ENCODE data around the gene LDLRAD4.

LDLRAD4 gene

DNA sequence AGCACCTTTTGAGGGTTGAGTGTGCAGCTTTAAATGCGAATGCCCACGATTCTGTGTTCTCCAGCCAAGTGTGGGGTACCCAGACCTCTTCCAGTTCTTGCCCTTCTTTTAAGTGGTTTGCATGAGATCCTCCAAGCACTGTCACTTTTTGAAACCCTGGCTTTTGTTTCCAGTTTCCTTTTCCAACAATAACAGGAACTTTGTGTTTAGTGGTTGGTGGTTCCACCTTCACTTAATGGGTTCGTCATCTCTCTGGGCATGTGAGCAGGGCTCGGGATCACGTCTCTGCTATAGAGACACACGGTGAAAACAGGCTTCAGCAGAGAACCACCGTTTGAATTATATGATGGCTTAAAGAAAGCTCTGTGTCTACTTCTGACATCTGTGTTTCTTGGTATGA lies 197.6 kb downstream of the LDLRAD4 start:
- no peak for DNase-seq

GRCh38 chr18:13416848-13417247 lies 198.3 kb downstream of the LDLRAD4 start:
- DNase-seq = no peak

DNA sequence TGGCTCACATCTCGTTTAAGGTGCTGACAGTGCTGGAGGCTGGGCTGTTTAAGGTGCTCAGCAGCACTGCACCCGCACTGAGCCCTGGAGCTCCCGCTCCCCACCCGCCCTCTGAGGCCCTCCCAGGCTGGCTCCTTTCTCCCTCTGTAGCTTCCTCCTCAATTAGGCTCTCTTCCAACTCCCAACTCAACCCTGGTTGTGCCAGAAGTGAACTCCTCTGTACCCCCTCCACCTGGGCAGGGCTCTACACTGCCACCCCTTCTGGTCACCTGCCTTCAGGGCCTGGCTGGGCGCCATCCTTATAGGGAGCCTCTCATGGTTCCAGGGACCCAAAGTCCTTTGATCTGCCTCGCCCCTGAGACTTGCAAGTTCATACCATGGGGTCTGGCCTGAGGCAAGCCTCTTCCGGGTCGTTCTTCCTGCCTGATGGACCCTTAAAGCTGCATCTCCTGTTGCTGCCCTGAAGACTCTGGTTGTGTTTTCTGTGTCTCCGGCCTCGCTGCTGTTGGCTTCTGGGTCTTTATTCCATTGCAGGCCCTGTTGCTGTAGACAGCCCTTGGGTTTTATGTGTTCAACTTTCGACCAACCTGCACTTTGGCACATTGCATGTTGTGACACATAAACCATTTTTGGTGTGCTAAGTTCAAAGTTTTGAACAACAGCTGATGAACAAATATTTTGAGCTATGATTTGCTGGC lies 199.6 kb downstream of the LDLRAD4 start:
- DNase-seq = no peak

DNA sequence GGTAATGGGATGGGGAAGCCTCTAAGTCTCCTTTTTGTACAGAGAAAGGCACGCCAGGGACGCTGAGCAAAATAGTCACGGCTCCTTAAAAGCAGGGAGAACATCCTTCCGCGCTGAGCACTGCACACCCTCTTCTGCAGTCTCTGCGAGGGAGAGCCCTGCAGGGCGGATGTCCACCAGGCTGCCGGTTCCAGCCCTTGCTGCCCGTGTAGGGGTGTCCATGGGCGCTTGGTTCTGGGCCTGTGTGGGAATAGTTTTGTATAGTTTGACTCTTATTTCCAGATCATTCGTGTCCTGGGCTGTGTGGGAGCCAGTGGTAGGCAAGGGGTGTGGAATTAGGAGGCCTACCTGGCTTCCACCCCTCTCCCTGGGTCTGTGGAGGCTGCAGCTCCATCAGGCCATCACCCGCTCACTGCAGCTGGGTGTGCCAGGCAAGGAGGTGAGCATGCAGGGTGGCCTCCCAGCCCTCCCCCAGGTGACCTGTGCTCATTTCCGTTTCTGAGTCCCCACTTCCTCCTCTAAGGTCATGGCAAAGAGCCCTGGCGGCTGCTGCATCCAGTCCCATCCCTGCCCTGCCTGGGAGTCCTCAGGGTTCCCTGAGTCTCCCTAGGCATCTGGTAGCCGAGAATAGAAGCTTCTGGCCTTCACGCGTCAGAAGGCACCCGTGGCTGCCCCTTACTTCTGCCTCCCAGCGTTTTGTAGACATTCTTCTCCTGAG lies 202.6 kb downstream of the LDLRAD4 start:
- DNase-seq = no peak

- no peak for DNase-seq
These were observed 204.1 kb downstream of the LDLRAD4 start for GRCh38 chr18:13422541-13423147.

DNA sequence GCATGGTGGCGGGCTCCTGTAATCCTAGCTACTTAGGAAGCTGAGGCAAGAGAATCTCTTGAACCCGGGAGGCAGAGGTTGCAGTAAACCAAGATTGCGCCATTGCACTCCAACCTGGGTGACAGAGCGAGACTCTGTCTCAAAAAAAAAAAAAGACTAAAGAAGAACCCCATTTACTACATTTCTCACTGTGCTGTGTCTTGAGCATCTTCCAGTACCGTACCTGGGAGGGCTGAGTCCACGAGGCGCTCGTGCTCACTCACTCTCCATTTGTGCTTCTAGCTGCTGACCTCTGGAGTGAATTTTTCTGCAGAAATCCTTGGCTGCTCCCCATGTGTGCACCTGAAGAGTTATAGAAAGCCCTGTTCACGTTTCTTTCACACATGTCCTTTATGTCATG lies 204.8 kb downstream of the LDLRAD4 start:
- DNase-seq = no peak

DNA sequence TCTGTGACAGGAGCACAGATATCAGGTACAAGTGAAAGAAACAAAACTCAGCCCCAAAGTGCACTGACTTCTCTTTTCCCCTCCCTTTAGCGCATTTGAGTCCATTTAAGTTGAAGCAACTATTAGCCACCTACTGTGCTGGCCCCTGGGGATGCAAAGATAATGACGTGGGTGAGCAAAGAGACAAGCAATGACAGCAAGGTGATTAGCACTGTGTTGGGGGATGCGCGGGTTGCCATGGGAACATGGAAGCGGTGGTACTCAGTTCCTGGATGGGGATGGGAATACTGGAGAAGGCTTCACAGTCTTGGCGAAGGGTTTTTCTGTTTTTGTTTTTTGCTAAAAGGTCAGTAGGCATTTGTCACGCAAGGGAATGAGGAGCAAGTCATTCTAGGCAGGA lies 205.8 kb downstream of the LDLRAD4 start:
- no peak for DNase-seq

DNA sequence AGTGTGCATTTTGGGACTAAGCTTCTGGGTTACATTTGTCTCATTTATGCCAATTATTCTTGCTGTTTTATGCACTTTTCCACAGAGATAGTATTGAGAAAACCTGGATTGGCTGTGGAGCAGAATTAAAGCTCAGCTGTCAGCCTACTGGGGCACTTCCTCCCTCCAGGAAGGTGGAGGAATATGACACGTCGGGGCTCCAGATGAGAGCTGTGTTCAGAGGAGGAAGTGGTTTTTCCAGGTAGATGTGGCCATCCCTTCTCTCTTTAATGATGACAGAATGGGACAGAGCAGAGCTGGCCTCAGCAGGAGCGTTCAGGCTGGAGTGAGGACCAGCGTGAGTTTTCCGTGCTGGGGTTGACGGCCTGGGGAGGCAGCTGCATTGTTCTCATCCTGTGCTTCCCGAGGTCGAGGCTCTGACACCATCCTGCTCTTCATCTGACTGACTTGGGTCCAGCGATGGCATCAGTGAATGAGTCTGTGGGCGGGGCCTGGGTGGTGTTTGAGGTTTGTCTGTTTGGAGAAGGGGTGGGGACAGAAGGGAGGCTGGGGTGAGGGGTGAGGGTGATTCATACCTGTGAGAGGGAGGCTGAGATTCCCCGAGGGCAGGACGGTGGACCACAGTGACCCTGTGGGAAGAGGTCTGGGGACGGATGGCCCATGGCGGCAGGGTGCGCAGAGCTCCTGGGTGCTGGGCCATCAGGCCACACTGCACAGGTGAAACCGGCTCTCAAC lies 207.0 kb downstream of the LDLRAD4 start:
- no peak for DNase-seq

GRCh38 chr18:13427354-13427753 lies 208.8 kb downstream of the LDLRAD4 start:
- DNase-seq = no peak

- DNase-seq = no peak
These were observed 209.8 kb downstream of the LDLRAD4 start for GRCh38 chr18:13428319-13428718.

DNA sequence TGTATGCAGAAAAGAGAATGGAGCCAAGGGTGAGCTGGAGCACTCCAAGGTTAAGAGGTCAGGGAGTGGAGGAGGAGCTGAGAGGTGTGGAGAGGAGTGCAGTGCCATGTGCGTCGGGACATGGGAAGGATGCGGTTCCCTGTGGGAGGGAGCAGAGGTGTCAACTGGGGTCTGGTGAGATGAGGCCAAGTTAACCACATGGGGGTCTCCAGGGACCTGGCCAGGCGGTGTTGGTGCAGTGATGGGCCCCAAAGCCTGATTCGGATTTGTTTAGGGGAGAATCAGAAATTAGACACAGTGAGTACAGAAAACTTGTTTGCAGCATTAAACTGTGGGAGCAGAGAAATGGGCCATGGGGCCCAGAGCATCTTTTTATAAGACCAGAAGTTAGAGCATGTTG lies 210.5 kb downstream of the LDLRAD4 start:
- DNase-seq = no peak

- no peak for DNase-seq
These were observed 211.4 kb downstream of the LDLRAD4 start for GRCh38 chr18:13429884-13430510.

GRCh38 chr18:13430663-13431062 lies 212.1 kb downstream of the LDLRAD4 start:
- DNase-seq = no peak

DNA sequence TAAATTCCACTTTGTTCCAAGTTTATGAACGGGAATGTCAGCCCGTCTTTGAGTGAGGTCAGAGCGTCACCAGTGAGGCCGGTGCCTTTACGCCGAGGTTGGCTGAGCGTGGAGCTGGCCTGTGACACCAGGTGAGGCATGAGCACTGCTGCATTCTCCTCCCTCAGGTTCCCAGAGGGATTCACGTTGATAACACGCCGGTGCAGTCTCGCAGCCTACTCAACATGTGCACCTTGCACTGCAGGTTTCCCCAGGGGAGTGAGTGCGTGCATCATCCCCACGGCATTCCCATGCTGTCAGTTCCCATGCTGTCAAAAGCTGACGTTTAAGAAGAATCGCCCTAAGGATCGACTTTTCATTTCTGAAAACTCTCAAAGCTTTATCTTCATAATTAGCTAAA lies 213.3 kb downstream of the LDLRAD4 start:
- no peak for DNase-seq

GRCh38 chr18:13433125-13433524 lies 214.6 kb downstream of the LDLRAD4 start:
- DNase-seq = no peak

GRCh38 chr18:13433685-13434084 lies 215.1 kb downstream of the LDLRAD4 start:
- DNase-seq = no peak

DNA sequence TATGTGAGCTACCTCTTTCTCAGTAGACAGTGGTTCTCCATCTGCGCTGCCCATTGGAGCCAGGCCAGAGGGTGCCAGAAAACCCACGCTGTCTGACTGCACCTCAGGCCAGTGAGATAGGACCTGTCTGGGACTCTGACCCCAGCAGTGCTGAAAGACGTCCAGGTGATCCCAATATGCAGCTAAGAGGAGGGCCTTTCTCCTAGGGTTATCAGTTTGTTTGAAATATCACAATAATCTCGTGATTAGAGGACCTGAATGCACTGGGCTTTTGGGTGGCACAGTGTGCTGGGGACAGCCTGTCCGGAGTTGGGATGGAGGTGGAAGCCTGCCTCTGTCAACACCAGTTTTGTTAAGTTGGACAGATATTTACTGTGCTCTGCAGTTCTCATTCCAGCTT lies 216.3 kb downstream of the LDLRAD4 start:
- no peak for DNase-seq

DNA sequence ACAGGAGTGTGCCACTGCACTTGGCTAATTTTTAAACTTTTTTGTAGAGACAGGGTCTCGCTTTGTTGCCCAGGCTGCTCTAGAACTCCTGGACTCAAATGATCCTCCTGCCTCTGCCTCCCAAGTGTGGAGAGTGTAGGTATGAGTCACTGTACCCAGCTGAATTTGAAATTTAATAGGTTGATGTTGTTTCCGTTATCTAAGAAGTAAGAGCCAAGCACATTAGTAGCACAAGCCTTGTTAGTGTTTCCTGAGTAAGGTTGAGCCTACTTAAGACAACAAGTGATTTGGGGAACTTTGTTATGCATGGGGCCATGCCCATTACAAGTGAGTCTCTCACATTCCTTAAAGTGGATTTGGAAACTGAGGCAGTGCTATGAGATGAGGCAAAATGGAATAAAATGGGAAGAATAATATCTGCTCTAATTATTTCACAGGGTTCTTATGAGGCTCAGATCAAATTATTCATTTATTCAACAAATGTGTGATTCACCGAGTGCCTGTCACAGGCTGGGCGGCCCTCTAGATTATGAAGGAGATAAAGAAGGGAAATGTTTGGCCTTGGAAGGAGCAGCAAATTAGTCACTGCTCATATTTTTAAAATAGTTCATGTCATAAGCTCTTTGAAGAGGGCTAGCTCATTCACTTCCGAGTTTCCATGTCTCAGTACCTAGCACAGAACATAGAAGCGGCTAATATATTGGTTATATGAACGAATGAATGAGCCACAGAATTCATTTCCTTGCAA lies 217.2 kb downstream of the LDLRAD4 start:
- no peak for DNase-seq

- DNase-seq = peak; percentile 28 to 52
These were observed 218.0 kb downstream of the LDLRAD4 start for GRCh38 chr18:13436576-13436975.

DNA sequence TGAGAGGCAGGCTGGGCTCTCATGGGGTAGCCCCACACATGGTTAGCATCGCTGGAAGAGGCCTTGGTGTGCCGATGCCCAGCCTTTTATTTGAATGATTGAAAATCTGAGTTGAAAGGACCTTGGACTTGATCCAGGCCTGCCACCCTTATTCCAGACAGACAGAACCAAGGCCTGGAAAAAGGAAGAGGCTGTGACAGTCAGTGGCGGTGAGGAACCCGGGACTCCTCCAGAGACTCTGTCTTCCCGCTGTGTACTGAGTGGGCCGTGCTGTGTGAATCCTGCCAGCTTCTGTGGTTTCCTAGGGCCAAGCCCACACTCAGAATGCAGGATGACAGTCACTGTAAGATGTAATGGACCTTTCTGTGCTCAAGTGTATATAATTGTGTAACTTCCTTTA lies 218.5 kb downstream of the LDLRAD4 start:
- DNase-seq = no peak

DNA sequence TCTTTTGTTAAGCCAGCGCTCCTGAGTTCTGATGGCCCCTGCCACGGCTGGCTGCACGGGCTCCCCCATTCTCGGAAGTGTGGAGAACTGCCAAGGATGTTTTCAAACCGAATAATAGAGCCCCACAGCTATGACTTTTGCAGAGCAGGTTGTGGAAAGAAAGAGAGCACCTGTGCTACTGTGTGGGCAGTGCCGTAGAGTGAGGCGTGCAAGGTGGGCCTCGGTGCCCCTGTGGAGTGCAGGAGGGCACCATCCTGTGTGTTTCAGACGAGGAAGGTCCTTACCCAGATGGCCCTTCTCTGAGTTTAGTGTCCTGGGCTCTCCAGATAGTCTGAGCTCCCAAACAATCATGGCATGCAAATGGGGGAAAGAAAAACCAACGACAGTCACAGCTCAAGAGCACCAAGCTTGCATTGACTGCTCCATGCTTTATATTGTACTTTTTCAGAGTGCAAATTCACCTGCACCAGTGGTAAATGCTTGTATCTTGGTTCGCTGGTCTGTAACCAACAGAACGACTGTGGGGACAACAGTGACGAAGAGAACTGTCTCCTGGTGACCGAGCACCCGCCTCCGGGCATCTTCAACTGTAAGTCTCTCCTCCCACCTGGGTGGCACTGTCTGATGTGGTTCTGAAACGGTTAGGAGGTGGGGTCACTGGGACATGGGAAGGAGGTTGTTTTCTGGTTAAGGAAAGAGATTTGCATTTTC lies 219.4 kb downstream of the LDLRAD4 start:
- DNase-seq = peak; percentile 51 to 57

All from CD4-positive, alpha-beta T cell treated with Interleukin-1 beta for 1 hour (primary cell).